Erythroblast (primary cell): ENCODE data around the gene HS3ST2.
"Not testable (repeated sequence)": the region's sequence is repeated elsewhere in the genome, so short reads cannot be mapped to it uniquely, and the experiment has no call there.

Experiments used
- DNase-seq, 2 experiments: peaks; one replicate each; lab custom pipeline; 2025; lab: John Stamatoyannopoulos, UW
- GATA1 ChIP-seq: IDR thresholded peaks from 2 replicates; pipeline ENCODE4 v1.6.1; 2011; ENCODE audit warnings: low read depth, mild to moderate bottlenecking, control low read depth, low read length, moderate library complexity
- POLR2A ChIP-seq: IDR thresholded peaks from 2 replicates; pipeline ENCODE4 v1.6.1; 2011; ENCODE audit warnings: mild to moderate bottlenecking, low read length

HS3ST2 gene

GRCh38 chr16:22915003-22915402 lies 101.0 kb downstream of the HS3ST2 start:
- DNase-seq, result no peak
- no peak for TF ChIP-seq GATA1
- no peak for TF ChIP-seq POLR2A

GRCh38 chr16:22923491-22923890 lies 109.5 kb downstream of the HS3ST2 start:
- TF ChIP-seq POLR2A (no peak), GATA1 (no peak)

GRCh38 chr16:22924492-22924891 lies 110.5 kb downstream of the HS3ST2 start:
- TF ChIP-seq GATA1, result no peak
- no peak for TF ChIP-seq POLR2A
- DNase-seq, result no peak

More at GRCh38 chr16:22923491-22923890, 109.5 kb downstream of the HS3ST2 start:
- DNase-seq, result no peak

GRCh38 chr16:22926105-22926751 lies 112.3 kb downstream of the HS3ST2 start:
- no peak for DNase-seq

GRCh38 chr16:22927306-22927705 lies 113.3 kb downstream of the HS3ST2 start:
- TF ChIP-seq POLR2A, result no peak
- TF ChIP-seq GATA1, result no peak

More at GRCh38 chr16:22926105-22926751, 112.3 kb downstream of the HS3ST2 start:
- TF ChIP-seq POLR2A (no peak), GATA1 (no peak)

GRCh38 chr16:22928882-22929435 lies 115.0 kb downstream of the HS3ST2 start:
- DNase-seq, result no peak

More at GRCh38 chr16:22927306-22927705, 113.3 kb downstream of the HS3ST2 start:
- DNase-seq, result no peak

GRCh38 chr16:22929461-22929860 lies 115.5 kb downstream of the HS3ST2 start:
- TF ChIP-seq GATA1 (no peak), POLR2A (no peak)
- DNase-seq, result no peak

More at GRCh38 chr16:22928882-22929435, 115.0 kb downstream of the HS3ST2 start:
- no peak for TF ChIP-seq GATA1
- no peak for TF ChIP-seq POLR2A

- TF ChIP-seq GATA1, result no peak
- no peak for TF ChIP-seq POLR2A
These were observed 118.2 kb downstream of the HS3ST2 start for GRCh38 chr16:22932032-22932771.

GRCh38 chr16:22933173-22933572 lies 119.2 kb downstream of the HS3ST2 start:
- TF ChIP-seq POLR2A, result no peak
- TF ChIP-seq GATA1, result no peak
- no peak for DNase-seq

More at GRCh38 chr16:22932032-22932771, 118.2 kb downstream of the HS3ST2 start:
- DNase-seq, result no peak

GRCh38 chr16:22934786-22935185 lies 120.8 kb downstream of the HS3ST2 start:
- TF ChIP-seq GATA1 (no peak), POLR2A (no peak)
- no peak for DNase-seq

- no peak for DNase-seq
- TF ChIP-seq POLR2A, result no peak
- no peak for TF ChIP-seq GATA1
These were observed 123.2 kb downstream of the HS3ST2 start for GRCh38 chr16:22937169-22937568.

GRCh38 chr16:22938647-22939046 lies 124.7 kb downstream of the HS3ST2 start:
- DNase-seq, result no peak
- TF ChIP-seq GATA1, result no peak

GRCh38 chr16:22939744-22940363 lies 125.9 kb downstream of the HS3ST2 start:
- not testable (repeated sequence) for DNase-seq
